B cell (primary cell): ENCODE measurements around the gene WASHC4. TPM values are rescaled to one million over a fixed set of nuclear protein-coding genes. Genes with fewer than 3 reads are reported as not detected.

Experiments
- ATAC-seq: fragments of 200-7000 bp; cut with Tn5 transposase; one replicate; pipeline ENCODE4 v1.10.0; 2021; ENCODE audit warnings: low read depth, mild to moderate bottlenecking, moderate number of reproducible peaks, moderate library complexity
- CTCF ChIA-PET: fragments of 350-600 bp; sonication (Branson Sonifier 250); formaldehyde crosslinking; loops from one replicate; lab custom pipeline; 2021; ENCODE audit warnings: antibody characterized with exemption, inconsistent platforms; lab: Charles Lee
- POLR2A ChIA-PET: fragments of 350-600 bp; sonication (Branson Sonifier 250); formaldehyde crosslinking; loops from one replicate; lab custom pipeline; 2021; ENCODE audit warnings: antibody characterized with exemption; lab: Charles Lee
- DNase-seq: peaks from one replicate; pipeline ENCODE4 v3.0.0; 2013
- H2AFZ ChIP-seq: 2 replicates; pipeline ENCODE4 v1.6.1; 2012; ENCODE audit warnings: mild to moderate bottlenecking, low read depth, low read length; ENCODE audit not compliant: insufficient read depth, poor library complexity, severe bottlenecking
- H3K27ac ChIP-seq, 2 donors: 1 replicate in 1 of 2; 2 replicates in 1 of 2; pipeline ENCODE4 v1.5.1; 2012 to 2013; ENCODE audit warnings: low read length in 2 of 2, mild to moderate bottlenecking in 2 of 2, moderate library complexity in 1 of 2
- H3K27me3 ChIP-seq, 4 experiments: fragments of 200-600 bp in 1 of 4; sonication (generic) in 1 of 4; replicated peaks in 1 of 4; 1 replicate in 2 of 4; 2 replicates in 2 of 4; pipeline versions ENCODE4 v1.6.1 to v1.7.0; 2013 to 2016; ENCODE audit warnings: low read length in 3 of 4, mild to moderate bottlenecking in 2 of 4, mixed read lengths in 1 of 4, moderate library complexity in 1 of 4; ENCODE audit not compliant: insufficient read depth in 4 of 4, control insufficient read depth in 3 of 4; ENCODE audit errors: control extremely low read depth in 1 of 4
- H3K36me3 ChIP-seq, 2 experiments: replicated peaks in 1 of 2; 1 replicate in 1 of 2; 2 replicates in 1 of 2; pipeline versions ENCODE4 v1.6.1 to v1.7.1; 2013; ENCODE audit warnings: low read length in 1 of 2; ENCODE audit not compliant: insufficient read depth in 2 of 2, control insufficient read depth in 1 of 2; ENCODE audit errors: control extremely low read depth in 1 of 2, extremely low read depth in 1 of 2
- H3K4me1 ChIP-seq, 2 donors: fragments of 200-600 bp in 1 of 2; sonication (generic) in 1 of 2; 1 replicate in 1 of 2; 2 replicates in 1 of 2; pipeline versions ENCODE4 v1.5.1 to v1.6.1; 2013 to 2017; ENCODE audit warnings: low read length in 2 of 2; ENCODE audit not compliant: control insufficient read depth in 2 of 2, insufficient read depth in 2 of 2
- H3K4me2 ChIP-seq: replicated peaks from 2 replicates; pipeline ENCODE3; 2012; ENCODE audit warnings: mild to moderate bottlenecking, low read depth, low read length; ENCODE audit not compliant: poor library complexity, severe bottlenecking
- H3K4me3 ChIP-seq, 5 experiments: fragments of 200-600 bp in 1 of 5; sonication (generic) in 1 of 5; 1 replicate in 3 of 5; 2 replicates in 2 of 5; pipeline versions ENCODE4 v1.5.1 to v1.7.0; 2011 to 2016; ENCODE audit warnings: low read length in 4 of 5, mild to moderate bottlenecking in 4 of 5, low read depth in 2 of 5, control low read depth in 1 of 5, moderate library complexity in 1 of 5; ENCODE audit not compliant: insufficient read depth in 1 of 5; ENCODE audit errors: control extremely low read depth in 1 of 5, extremely low read depth in 1 of 5
- H3K79me2 ChIP-seq: fragments of 200-600 bp; sonication (generic); one replicate; pipeline ENCODE4 v1.6.0; 2016; ENCODE audit warnings: low read length; ENCODE audit not compliant: control insufficient read depth, insufficient read depth
- H3K9ac ChIP-seq: fragments of 200-600 bp; sonication (generic); 2 replicates; pipeline ENCODE4 v1.6.1; 2017; ENCODE audit warnings: mild to moderate bottlenecking, low read length, moderate library complexity
- H3K9me3 ChIP-seq, 3 donors: one replicate each; pipeline versions ENCODE4 v1.6.1 to v1.7.1; 2013; ENCODE audit warnings: low read length in 2 of 3; ENCODE audit not compliant: control insufficient read depth in 2 of 3, insufficient read depth in 1 of 3; ENCODE audit errors: control extremely low read depth in 1 of 3
- H4K20me1 ChIP-seq: 2 replicates; pipeline ENCODE4 v1.6.0; 2012; ENCODE audit warnings: mild to moderate bottlenecking, low read length; ENCODE audit not compliant: insufficient read depth, control insufficient read depth, poor library complexity, severe bottlenecking
- H3K27ac Mint-ChIP-seq: one replicate; pipeline ENCODE4 v1.8.0; 2021; ENCODE audit warnings: mixed read lengths
- H3K27me3 Mint-ChIP-seq: one replicate; pipeline ENCODE4 v1.8.0; 2021; ENCODE audit warnings: mixed read lengths
- H3K4me1 Mint-ChIP-seq: one replicate; pipeline ENCODE4 v1.8.0; 2021; ENCODE audit warnings: mixed read lengths
- H3K4me3 Mint-ChIP-seq: one replicate; pipeline ENCODE4 v1.8.0; 2021; ENCODE audit warnings: mixed read lengths
- H3K9me3 Mint-ChIP-seq: one replicate; pipeline ENCODE4 v1.8.0; 2022; ENCODE audit warnings: mixed read lengths; ENCODE audit not compliant: insufficient read depth
- CTCF ChIP-seq: fragments of 200-600 bp; IDR thresholded peaks from one replicate; pipeline ENCODE4 v1.8.0; 2022; ENCODE audit warnings: antibody characterized with exemption, mild to moderate bottlenecking
- EZH2 ChIP-seq: IDR thresholded peaks from 2 replicates; pipeline ENCODE4 v1.6.1; 2012; ENCODE audit warnings: borderline replicate concordance, low read depth, mild to moderate bottlenecking, moderate library complexity, low read length; ENCODE audit not compliant: insufficient read depth, poor library complexity, severe bottlenecking
- WGBS: methylation state at CpG from one replicate; pipeline ENCODE4 v1.1.5; 2013; ENCODE audit warnings: missing lambda C conversion rate; ENCODE audit not compliant: insufficient coverage; 5-methylcytosine and 5-hydroxymethylcytosine counted together
- intact Hi-C: fragments of 100-400 bp; cut with micrococcal nuclease; formaldehyde crosslinking; loops from one replicate; pipeline ENCODE4 v1.10.0; 2022
- polyA plus RNA-seq: library from polyadenylated mRNA; depleted of rRNA; stranded (reverse); fragments of >200 nt; gene quantifications from 2 replicates; pipeline ENCODE4 v1.2.3, GENCODE V29; 2012
- total RNA-seq, 2 donors: library from RNA; stranded (reverse); fragments of 120-200 nt in 1 of 2; gene quantifications; 1 replicate in 1 of 2; 2 replicates in 1 of 2; pipeline versions ENCODE4 v1.2.3 to v1.2.4, GENCODE V29; 2013 to 2022

Gene WASHC4
- total and polyA plus RNA-seq, 2 donors (not counting 1 experiment from before 2014, with no cell fraction given): 55.2 to 240 TPM

GRCh38 chr12:105164068-105164467 is 56.5 kb downstream of the WASHC4 start:
- no peak overlapping the region for H3K4me3 Mint-ChIP-seq
- no peaks in the 10 kb centered on the region for H3K9me3 Mint-ChIP-seq
- intact Hi-C loops: loop anchor here (5.0 kb wide), 1 partner anchor 37 kb away; no protein-coding TSS in a partner anchor
- ATAC-seq (no peak), DNase-seq (no peak)
- H3K27me3 ChIP-seq: no peaks in the 10 kb centered on the region
- H3K27me3 Mint-ChIP-seq: no peaks in the 10 kb centered on the region
- no peaks in the 10 kb centered on the region for H3K4me1 Mint-ChIP-seq
- ChIA-PET POLR2A (no interaction called here), CTCF (no interaction called here)
- H3K27ac ChIP-seq: no peak overlapping the region
- H3K36me3 ChIP-seq: peaks cover 13 to 89% of the 10 kb centered on the region in 2 experiments
- H3K4me1 ChIP-seq: no peaks in the 10 kb centered on the region
- H4K20me1 ChIP-seq: peaks cover 42% of the 10 kb centered on the region
- no peak overlapping the region for H3K9ac ChIP-seq
- TF ChIP-seq CTCF (no peak), EZH2 (no peak)
- H3K4me3 ChIP-seq: no peak overlapping the region
- H3K27ac Mint-ChIP-seq: no peak overlapping the region
- no peaks in the 10 kb centered on the region for H3K9me3 ChIP-seq
- H3K79me2 ChIP-seq: peaks cover 6% of the 10 kb centered on the region
- H2AFZ ChIP-seq: no peak overlapping the region
- no CpG with 5 or more reads among the region's 2 CpGs for WGBS
- no peak overlapping the region for H3K4me2 ChIP-seq

GRCh38 chr12:105166736-105167135 is 59.2 kb downstream of the WASHC4 start:
- Histone ChIP-seq H3K9ac (no peak overlapping the region), H4K20me1 (peaks cover 21% of the 10 kb centered on the region), H3K4me3 (no peak overlapping the region), H2AFZ (no peak overlapping the region), H3K27ac (no peak overlapping the region), H3K36me3 (peaks cover 14 to 90% of the 10 kb centered on the region in 2 experiments), H3K4me2 (no peak overlapping the region), H3K79me2 (no peaks in the 10 kb centered on the region), H3K27me3 (no peaks in the 10 kb centered on the region), H3K4me1 (no peaks in the 10 kb centered on the region), H3K9me3 (no peaks in the 10 kb centered on the region)
- ChIA-PET CTCF (interaction anchor here (1.2 to 1.4 kb wide), 2 partner anchors 50 to 216 kb away, joined by 3 to 4 read pairs; no protein-coding TSS in a partner anchor), POLR2A (no interaction called here)
- ATAC-seq (no peak), DNase-seq (no peak)
- 100% methylated on average over 1 of the region's 1 CpG for WGBS
- no peaks in the 10 kb centered on the region for H3K4me1 Mint-ChIP-seq
- intact Hi-C loops: no loop called here
- no peaks in the 10 kb centered on the region for H3K27me3 Mint-ChIP-seq
- no peak overlapping the region for H3K27ac Mint-ChIP-seq
- H3K9me3 Mint-ChIP-seq: no peaks in the 10 kb centered on the region
- TF ChIP-seq CTCF (no peak), EZH2 (no peak)
- H3K4me3 Mint-ChIP-seq: no peak overlapping the region
